OCI-LY7 (cell line): ENCODE measurements around the gene MDK.

Experiments
- CTCF ChIP-seq: fragments of 200-600 bp; sonication (generic); conservative IDR thresholded peaks from 2 replicates; pipeline ENCODE4 v1.5.1; 2014; ENCODE audit warnings: mild to moderate bottlenecking, antibody characterized with exemption, low read length, moderate library complexity, mixed read lengths
- EZH2phosphoT487 ChIP-seq: fragments of 200-600 bp; sonication (generic); IDR thresholded peaks from 2 replicates; pipeline ENCODE4 v1.6.1; 2018; ENCODE audit warnings: low read depth, borderline replicate concordance, mild to moderate bottlenecking, mixed run types, antibody characterized with exemption, low read length, moderate library complexity, mixed read lengths

- TF ChIP-seq CTCF (no peak), EZH2phosphoT487 (no peak)
Measured at GRCh38 chr11:46431211-46431610, 49.7 kb downstream of the MDK start.
